Daoy (cell line): ENCODE results near the gene HEMK1. TPM values are rescaled to one million over a fixed set of nuclear protein-coding genes. Genes with fewer than 3 reads are reported as not detected.

Experiments
- DNase-seq: peaks from one replicate; pipeline ENCODE4 v3.0.0-alpha.2; 2015; ENCODE audit warnings: low read depth
- total RNA-seq: library from RNA; depleted of rRNA; stranded (reverse); fragments of >200 nt; shearing (Covaris generic); gene quantifications from 2 replicates; pipeline ENCODE4 v1.2.3, GENCODE V29; 2014

HEMK1 gene
- total RNA-seq, 1 experiment from 2014 or later, result 9.7 TPM

DNA sequence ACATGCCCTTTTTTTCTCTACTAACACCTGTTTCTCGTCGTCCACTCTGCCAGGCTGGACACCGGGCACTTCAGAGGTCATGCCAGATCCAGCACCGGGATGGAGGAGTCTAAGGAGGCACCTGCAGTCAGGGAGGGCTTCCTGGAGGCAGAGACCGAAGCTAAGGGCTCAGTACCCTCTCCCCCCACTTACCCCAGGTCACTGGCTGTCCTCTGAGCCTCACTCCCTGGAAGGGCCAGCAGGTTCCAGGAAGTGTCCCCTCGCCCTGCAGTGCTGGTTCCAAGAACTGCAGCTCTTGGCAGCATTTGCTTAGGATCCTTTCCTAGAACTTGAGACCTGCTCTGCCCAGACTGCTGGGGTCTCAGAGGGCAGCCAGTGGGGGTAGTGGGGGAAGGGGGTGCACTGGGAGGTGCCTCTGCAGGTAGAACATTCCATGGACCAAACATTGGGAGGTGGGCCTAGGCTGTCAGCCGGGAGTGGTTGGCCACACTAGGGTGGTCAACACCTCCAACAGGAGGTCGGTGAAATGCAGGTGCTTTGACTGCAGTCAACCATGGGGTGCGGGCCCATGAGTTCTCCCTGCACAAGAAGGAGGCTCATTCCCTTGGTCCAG is 30.9 kb downstream of the HEMK1 start:
- no peak for DNase-seq

DNA sequence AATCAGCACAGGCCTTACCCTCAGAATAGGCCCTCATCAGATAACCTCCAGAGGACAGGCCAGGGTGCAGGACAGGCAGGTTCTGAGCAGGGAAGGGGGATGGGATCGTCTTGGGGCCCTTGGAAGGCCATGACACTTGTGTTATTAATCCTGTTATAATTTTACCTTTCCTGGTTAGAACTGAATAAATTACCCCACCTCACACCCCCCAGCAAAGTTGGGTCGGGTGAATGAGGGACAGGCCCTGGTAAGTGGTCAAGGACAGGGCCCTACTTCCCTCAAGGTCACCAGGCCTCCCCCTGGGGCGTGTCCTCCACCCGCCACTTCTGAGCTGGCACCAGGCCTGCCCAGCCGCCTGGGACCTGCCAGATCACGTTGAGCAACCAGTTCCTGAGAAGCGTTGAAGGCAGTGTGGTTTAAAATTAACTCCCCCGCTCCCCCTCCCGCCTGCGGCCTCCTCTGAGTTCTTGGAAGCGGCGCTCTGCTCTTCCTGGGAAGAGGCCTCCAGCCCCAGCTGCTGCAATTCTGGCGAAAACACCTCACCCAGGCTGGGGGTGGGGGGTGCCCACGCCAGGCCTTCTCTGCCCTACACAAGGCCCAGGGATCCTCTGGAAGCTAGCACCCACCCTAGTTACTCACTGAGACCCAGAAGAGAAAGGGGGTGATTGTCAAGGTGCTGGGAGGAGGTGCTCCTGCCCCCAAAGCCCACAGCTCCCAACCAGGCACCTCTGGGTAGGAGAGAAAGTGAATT is 31.7 kb downstream of the HEMK1 start:
- DNase-seq, result peak; percentile 87

DNA sequence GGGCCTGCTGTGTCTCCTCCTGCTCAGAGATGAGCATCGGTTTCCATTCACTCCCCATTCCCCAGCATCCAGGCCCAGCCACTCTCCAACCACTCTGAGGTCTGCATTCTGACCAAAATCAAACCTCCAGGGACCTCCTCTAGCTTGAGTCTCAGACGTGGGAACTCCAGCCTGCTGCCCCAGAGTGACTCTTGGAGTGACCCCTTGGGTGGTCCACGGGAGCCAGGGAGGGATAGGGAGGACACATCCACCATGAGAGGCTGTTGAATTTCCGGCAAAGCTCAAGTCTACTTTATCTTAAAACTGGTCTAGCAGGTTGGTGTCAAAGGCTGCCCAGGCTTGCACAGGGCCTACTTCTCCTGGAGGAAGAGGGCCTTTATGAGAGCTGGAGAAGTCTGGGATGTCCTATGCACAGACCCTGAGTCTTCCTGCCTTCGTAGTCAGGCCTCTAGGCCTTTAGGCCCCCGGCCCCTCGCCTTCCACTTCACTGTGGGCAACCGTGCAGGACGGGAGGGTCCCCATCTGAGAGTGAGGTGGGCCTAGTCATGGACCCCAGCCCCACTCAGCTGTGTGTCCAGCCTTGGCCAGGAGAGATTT is 33.4 kb downstream of the HEMK1 start:
- no peak for DNase-seq

DNA sequence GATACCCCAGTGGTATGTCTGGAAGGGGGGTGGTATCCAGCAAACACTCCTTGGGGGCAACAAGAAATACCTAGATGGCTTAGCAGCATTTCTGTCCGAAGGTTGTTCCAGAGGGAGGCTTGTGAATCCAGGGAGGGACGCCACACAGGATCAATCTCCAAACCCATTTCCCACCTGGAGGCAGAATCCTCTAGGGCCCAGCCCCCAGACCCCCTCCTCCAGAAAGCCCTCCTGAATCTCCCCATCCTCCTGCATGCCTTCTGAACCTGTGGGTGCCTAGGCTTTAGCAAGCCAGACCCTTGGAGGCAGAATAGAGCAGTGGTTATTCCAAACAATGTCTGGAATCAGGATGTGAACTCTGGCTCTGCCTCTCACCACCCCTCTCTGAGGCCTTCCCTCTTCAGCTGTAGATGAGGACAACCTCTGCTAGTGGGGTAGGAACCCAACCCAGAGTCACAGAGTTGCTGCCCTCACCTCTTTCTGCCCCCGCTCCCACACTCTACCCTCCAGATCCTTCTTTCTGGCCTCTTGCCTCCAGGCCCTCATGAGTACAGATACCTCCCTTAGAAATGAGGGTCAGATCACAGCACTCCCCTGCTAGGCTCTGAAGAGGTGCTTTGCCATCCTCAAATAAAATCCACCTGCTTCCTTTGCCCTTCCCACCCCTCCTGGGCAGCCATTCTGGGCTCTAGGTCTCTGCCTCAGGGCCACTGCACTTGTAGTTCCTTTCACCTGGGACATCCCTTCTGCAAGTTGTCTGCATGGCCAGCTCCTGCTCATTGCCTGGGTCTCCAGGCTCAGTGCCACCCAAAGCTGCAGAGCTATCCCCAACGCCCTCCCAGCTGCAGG is 34.2 kb downstream of the HEMK1 start:
- DNase-seq, result no peak

DNA sequence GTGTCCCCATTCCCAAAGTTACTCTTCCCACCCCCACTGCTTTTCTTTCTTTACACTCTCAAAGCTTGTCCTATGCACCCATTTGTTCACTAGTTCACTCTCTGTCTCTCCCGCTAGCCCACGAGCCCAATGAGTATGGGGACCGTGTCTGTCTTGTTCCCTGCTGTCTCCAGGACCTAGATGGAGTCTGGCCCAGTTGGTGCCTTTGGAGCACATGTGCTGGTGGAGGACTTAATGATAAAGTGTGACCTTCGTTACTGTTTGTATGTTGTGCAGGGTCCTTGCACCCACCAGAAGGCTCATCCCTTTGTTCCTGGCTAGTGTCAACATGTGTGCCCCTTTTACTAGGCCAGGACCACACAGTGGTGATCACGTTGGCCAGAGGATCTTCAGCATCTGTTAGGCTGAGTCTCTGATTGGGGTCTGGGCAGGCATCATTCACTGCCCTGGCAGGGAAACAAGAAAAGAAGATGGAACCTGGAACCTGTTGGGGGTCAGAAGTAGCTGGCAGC is 34.8 kb downstream of the HEMK1 start:
- DNase-seq, result no peak

DNA sequence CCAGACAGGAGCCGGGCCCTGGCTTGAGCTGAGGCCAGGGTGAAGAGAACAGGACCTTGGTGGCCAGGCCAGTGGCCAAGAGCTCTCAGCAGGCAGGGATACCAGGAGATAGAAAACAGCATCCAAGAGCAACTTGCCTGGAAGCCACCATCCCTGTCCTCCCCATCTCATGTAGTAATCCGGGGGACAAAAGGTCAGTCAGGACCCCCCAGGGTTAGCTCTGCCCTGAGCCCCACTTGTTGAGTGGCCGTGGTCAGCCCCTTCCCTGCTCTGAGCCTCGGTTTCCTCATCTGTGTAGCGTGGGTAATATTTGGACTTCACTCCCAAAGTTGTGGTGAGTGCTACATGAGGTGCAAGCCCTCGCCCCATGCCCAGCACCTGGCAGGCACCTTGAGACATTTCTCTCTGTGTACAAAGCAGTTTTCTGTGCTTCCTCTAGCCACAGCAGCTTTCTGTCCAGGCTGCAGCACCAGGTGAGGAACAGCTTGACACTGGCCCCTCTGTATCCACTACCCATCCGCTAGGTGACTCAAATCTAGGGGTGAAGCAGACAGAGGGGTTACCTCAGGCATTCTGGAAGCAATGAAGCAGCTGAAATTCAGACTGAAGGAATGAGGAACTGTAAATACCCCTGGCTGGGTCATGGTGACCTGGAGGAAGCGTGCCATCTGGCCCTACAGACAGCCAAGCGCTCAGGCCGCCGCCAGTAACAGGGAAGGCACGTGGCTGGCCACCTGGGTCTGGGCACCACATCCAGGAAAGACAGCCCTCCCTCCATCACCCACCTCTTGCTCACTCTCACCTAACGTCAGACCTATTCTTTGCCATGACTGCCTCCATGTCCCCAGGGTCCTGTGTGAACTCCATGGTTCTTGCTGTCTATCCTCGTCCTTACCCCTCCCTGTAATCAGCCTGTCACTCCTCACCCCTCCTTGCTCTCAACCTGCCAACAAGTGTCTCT is 35.6 kb downstream of the HEMK1 start:
- no peak for DNase-seq

DNA sequence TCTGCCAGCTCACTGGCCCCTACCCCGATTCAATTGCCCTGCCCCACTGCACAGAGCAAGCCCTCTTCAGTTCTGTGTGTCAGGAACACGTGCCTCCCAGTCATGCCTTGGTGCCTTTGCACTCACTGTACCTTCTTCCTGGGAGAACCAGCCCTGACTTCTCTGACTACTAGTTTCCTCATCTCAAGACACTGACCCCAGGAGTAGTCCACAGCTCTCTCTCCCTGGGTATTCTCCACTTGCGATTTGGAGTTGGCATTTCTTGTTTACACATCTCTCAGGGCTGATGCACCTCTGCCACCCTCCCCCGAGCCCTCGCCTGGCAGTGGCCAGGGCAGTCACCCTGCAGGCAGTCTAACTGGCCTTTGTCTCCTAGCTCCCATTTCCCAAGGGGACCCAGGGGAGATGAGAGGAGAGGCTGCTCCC is 36.6 kb downstream of the HEMK1 start:
- no peak for DNase-seq

DNA sequence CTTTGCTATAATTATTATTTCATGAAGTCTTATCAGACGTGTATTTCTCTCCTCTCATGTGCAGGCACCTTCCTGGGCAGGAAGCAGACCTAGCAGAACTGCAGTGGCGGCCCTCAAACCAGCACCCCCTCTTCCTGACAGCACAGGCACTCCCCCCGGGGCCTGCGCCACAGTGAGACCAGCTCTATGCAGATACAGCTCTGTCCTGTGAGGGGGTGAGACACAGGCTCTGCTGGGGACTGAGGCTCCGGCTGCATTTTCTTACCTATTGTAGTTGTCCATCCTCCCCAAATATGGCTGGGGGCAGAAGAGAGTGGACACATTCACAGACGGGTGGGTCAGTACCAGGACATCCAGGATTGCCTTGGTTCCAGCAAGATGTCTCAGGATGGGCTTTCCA is 37.3 kb downstream of the HEMK1 start:
- no peak for DNase-seq

DNA sequence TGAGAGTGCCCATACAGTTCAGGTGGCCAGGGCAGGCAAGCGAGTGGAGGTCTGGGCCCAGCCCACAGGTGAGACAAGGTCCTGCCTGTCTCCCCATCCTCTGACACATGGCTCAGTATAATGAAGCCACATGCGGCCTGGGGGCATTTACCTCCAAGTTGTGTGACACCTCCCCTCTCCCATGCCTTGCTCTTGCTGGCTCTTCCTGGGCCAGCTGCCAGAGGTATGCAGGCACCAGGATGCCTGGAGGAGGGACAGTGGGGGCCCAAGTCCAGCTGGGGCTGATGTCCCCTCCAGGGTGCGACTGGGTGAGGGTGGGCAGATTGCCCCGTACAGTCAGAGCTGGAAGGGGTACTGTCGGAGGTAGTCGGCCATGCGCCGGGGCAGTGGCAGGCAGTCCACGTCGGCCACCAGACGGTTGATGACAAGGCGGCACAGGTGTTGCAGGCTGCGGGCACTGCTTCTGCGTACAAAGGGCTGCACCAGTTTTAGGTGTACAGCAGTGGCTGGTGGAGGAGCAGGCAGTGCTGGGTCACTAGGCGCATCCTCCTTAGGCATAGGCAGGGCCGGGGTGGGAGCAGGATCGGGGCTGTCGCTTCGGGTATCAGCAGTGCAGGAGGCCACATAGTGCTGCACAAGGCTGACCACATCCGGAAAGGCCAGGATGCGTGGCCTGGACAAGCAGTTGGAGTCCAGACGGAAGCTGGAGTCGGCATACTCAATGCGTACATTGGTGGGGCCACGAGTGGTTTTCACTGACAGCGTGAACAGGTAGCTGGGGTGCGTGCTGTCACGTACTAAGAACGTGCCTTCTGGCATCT is 38.2 kb downstream of the HEMK1 start:
- no peak for DNase-seq

DNA sequence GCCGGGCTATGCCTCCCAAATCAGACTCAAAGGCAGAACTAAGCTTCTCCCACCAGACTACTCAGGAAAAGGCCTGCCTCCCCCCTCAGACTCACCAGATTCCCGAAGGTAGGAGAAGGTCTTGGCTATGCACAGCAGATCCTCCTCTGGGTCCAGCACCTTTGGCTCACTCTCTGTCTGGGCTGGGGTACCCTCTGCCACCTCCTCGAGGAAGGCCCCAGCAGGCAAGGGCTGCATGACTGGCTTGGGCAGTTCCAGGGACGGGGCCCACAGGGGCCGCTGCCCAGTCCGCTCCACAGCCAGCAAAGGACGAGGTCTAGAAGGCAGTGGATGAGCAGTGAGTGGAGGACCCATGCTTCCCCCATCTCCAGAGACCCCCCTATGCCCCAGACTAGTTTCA is 39.0 kb downstream of the HEMK1 start:
- DNase-seq, result no peak

DNA sequence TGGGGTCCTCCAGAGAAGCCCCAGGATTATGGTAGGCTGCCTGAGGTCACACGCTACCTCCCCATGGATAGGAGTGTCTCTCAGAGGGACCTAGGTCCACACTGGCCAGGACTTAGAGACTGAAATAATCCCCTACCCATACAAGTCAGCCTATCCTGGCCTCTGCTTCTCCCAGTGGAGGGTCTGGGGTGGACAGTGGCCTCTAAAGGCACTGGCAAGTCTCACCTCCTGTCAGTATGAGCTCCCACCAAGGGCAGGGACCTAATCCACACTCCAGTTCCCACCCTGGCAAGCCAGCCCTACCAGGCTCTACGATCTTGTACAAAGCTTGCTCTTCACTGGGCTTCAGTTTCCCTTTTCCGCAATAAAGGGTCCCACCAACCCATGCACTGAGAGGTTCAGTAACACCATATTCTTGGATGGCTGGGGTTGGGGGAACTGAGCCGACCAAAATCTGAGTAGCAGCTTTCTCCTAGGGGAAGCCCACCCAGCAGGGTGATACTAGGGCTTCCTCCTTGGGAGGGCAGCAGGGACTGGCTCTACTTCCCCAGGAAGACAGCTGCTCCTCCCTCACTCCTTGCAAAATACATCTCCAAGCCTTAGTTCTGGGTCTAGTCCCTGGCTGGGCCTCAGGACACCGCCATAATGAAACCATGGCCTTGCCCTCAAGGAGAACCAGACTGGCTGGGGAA is 39.9 kb downstream of the HEMK1 start:
- DNase-seq, result no peak

DNA sequence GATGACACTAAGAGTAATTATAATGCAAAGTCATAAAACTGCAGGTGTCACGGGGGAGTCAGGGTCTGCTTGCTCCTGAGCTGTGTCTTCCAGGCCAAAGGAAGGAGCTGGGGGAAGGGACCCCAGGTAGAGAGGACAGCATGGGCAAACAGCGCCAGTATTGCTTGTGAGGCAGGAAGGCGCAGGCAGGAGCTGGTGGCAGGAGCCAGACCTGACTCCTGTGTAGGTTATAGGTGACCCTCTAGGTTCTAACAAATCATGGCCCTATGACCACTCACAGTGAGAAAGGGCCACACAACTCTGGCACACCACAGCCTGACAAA is 40.4 kb downstream of the HEMK1 start:
- no peak for DNase-seq

DNA sequence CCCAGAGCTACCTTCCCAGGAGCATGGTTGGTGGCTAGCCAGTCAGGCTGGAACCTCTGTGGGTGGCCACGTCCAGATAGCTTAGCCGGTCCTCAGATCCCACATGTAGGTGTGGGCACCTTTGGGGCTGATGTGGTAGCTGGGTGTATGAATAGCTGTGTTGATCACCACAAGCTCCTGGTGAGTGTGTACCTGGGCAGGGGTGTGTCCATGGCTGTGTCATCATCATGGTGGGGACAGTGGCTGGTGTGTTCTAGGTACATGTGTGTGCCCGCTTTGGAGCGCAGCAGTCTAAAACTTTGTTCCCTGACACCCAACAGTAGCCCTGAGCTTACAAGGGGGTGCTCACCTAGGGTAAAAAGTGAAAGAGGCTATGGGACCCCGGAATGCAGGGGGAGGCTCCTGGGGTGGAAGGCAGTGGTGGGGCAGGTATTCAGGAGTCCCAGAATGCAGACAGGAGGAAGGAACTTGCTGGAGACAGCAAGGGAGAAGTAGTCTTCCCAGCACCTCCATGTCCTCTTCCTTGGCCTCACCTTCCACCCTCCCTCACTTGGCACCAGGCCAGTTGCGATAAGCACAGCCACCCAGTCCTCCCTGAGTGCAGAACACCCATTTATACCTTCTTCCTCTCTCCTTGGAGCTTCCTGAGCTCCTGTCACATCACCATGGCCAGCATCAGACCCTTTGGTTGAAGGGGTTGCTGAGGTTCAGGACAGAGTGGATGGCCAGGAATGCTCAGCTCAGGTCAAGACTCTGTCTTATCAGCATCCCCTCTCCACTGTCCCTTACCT is 41.1 kb downstream of the HEMK1 start:
- DNase-seq, result no peak

DNA sequence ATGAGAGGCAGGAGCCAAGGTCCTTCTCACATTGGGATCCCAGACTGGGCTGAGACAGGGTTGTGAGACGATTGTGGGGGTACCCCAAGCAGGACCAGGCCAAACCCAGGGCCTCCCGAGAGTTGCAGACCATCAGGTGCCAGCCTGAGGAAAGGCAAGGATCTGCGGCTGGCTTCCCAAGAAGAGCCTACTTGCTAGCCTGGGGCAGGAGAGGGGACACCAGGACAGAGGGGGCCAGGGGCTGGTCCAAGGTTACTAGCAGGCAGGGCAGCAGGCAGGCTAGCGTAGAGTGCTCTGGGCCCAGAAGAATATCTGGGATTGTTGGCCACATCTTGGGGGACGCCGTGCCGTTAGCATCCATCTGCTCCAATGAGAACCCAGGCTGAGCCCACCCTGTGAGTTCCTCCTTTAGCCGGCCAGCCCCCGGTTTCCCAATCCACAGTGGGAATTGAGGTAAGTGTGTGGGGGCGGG is 41.7 kb downstream of the HEMK1 start:
- DNase-seq, result no peak

DNA sequence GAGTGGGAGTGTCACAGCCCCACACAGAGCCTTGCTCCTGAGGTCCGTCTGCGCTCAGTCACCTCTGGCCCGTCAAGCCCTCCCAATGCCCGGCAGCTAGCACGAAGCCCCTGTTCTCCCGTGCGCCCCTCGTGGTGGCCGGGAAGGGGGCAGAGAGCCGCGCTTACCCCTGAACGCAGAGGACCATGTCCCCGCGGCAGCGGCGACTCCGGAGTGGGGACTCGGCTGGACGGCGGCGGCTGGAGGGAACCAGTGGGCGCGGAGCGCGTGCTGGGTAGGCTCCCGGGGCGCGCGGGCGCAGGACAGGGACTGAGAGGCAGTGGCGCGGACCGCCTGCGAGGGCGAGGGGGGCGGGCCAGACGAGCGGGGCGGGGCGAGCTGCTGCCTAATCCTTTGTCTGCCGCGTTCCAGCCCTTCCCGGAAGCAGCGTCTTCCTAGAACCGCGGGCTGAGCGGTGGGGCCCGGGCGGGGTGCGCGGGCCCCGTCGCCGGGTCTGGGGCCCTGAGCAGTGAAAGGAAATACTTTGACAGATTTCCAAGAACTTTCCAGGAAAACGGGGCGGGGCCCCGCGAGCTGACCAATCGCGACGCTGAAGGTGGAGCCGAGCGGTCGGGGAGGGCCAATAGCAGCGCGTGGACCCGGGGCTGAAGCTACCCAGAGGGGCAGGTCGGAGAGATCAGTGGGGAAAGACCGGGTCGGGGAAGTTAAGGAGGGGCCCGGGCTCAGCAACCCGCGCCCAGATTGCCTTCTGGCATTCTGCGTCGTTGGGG is 42.3 kb downstream of the HEMK1 start, which contains the start of gene CISH:
TSS of gene CISH (minus strand) at position 311 of the 770 bp plus-strand sequence. CDS start at position 187, 124 bp downstream.
- peak; percentile 89 for DNase-seq

DNA sequence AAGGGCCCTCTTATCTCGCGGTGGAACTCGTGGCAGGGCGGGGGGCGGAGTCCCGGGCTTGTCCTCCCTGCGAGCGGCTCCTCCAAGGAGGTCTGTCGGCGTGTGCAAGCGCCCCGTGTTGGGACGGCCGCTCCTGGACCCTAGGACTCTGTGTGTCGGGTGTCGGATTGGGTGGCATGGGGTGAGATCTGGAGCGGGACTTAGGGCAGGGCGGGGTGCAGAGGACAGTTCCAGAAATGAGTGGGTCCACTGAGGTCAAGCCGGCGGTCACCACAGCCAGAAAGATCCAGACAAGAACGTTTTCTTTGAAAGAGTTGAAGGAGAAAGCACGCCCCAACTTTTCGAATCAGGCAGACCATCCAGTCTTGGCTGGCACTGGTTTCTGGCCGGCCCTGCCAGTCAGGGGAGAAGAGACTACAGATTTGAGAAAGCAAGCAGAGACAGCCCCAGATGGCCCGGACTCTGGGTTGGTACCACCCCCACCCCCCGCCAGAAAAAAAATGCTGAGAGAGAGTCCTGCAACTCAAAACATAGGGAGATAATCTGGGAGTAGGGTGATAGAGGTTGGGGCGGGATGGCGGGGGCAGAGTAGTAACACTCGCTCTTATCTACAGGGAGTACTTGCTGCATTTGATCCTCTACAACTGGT is 43.0 kb downstream of the HEMK1 start:
- DNase-seq, result no peak
